GM12878 (cell line): ENCODE data around the gene SUGP1. TPM values are rescaled to one million over a fixed set of nuclear protein-coding genes. Genes with fewer than 3 reads are reported as not detected.
"Not testable (repeated sequence)": the region's sequence is repeated elsewhere in the genome, so short reads cannot be mapped to it uniquely, and the experiment has no call there.

ENCODE experiments used
- ATAC-seq: fragments of 200-7000 bp; cut with Tn5 transposase; 3 replicates; pipeline ENCODE4 v1.9.1; 2020; ENCODE audit warnings: mild to moderate bottlenecking, moderate library complexity
- BruUV-seq: library from RNA; stranded (reverse); fragments of 400-500 nt; replicated peaks from 2 replicates; lab custom pipeline; 2021; lab: Mats Ljungman, UMichigan
- CTCF ChIA-PET: fragments of 300-600 bp; sonication (Branson Sonifier 250); formaldehyde crosslinking; extraction: SDS; loops from one replicate; lab custom pipeline; 2021; ENCODE audit warnings: inconsistent platforms; lab: Yijun Ruan, JAX
- POLR2A ChIA-PET: fragments of 350-600 bp; formaldehyde crosslinking; extraction: SDS; loops from one replicate; lab custom pipeline; 2021; ENCODE audit warnings: inconsistent platforms; lab: Charles Lee
- RAD21 ChIA-PET: fragments of 300-600 bp; sonication (Branson Sonifier 250); formaldehyde crosslinking; loops from one replicate; lab custom pipeline; 2023; ENCODE audit warnings: antibody characterized with exemption; ENCODE audit not compliant: unreplicated experiment; lab: Charles Lee
- SMC1A ChIA-PET: fragments of 300-600 bp; sonication (Branson Sonifier 250); formaldehyde crosslinking; loops from one replicate; lab custom pipeline; 2023; ENCODE audit not compliant: unreplicated experiment, uncharacterized antibody; lab: Charles Lee
- DNase-seq: peaks from one replicate; pipeline ENCODE4 v3.0.0-alpha.2; 2011; ENCODE audit warnings: low read depth, low spot score
- FAIRE-seq: peaks from 3 replicates; lab custom pipeline; 2011; peaks lifted over from hg19 to GRCh38; lab: Jason Lieb, UNC
- H2AFZ ChIP-seq: 2 replicates; pipeline ENCODE4 v1.6.0; 2011; ENCODE audit warnings: low read depth, low read length, control low read depth; ENCODE audit not compliant: control insufficient read depth
- H3K27ac ChIP-seq: 2 replicates; pipeline ENCODE4 v1.5.1; 2011; ENCODE audit warnings: control low read depth; ENCODE audit not compliant: control insufficient read depth, insufficient read depth
- H3K27me3 ChIP-seq, 2 experiments: replicated peaks in 1 of 2; 2 replicates each; pipeline versions ENCODE4 v1.6.0 to v1.6.1; 2011; ENCODE audit warnings: low read length in 1 of 2; ENCODE audit not compliant: control insufficient read depth in 2 of 2, insufficient read depth in 2 of 2
- H3K36me3 ChIP-seq, 2 experiments: 2 replicates each; pipeline ENCODE4 v1.5.1; 2011; ENCODE audit warnings: low read length in 1 of 2; ENCODE audit not compliant: control insufficient read depth in 2 of 2, insufficient read depth in 2 of 2
- H3K4me1 ChIP-seq: 2 replicates; pipeline ENCODE4 v1.6.1; 2011; ENCODE audit warnings: mild to moderate bottlenecking, low read length, moderate library complexity, mixed read lengths; ENCODE audit not compliant: control insufficient read depth, insufficient read depth
- H3K4me2 ChIP-seq: 2 replicates; pipeline ENCODE4 v1.6.0; 2011; ENCODE audit warnings: control low read depth; ENCODE audit not compliant: control insufficient read depth, insufficient read depth
- H3K4me3 ChIP-seq: fragments of 200-600 bp; sonication (generic); 2 replicates; pipeline ENCODE4 v1.5.1; 2016
- H3K79me2 ChIP-seq: 2 replicates; pipeline ENCODE4 v1.6.0; 2011; ENCODE audit warnings: low read length; ENCODE audit not compliant: control insufficient read depth, insufficient read depth
- H3K9ac ChIP-seq: 2 replicates; pipeline ENCODE4 v1.8.0; 2011; ENCODE audit warnings: low read length, control low read depth, mixed read lengths; ENCODE audit not compliant: control insufficient read depth, insufficient read depth
- H3K9me3 ChIP-seq: replicated peaks from 3 replicates; pipeline ENCODE4 v1.5.1; 2011; ENCODE audit warnings: mild to moderate bottlenecking, low read length; ENCODE audit not compliant: control insufficient read depth, insufficient read depth
- H4K20me1 ChIP-seq: 2 replicates; pipeline ENCODE4 v1.6.0; 2011; ENCODE audit not compliant: control insufficient read depth, insufficient read depth
- CEBPB ChIP-seq, 2 experiments: fragments of 150-350 bp in 1 of 2; IDR thresholded peaks; 2 replicates each; pipeline ENCODE4 v1.6.1; 2012 to 2014; ENCODE audit warnings: low read depth in 2 of 2, low read length in 2 of 2, borderline replicate concordance in 1 of 2, inconsistent platforms in 1 of 2
- POLR2A ChIP-seq: IDR thresholded peaks from 2 replicates; pipeline ENCODE4 v1.6.1; 2011; ENCODE audit warnings: low read depth, mild to moderate bottlenecking, low read length
- WGBS: methylation state at CpG from one replicate; pipeline ENCODE4 v1.1.6; 2016; ENCODE audit warnings: low lambda C conversion rate; ENCODE audit not compliant: insufficient replicate concordance, insufficient coverage; ENCODE audit errors: missing lambda C conversion rate; 5-methylcytosine and 5-hydroxymethylcytosine counted together
- in situ Hi-C: fragments of 300-500 bp; cut with MboI; formaldehyde crosslinking; loops from 9 replicates; pipeline ENCODE4 v1.14.3; 2018; ENCODE audit warnings: mixed read lengths
- intact Hi-C: fragments of 100-400 bp; cut with micrococcal nuclease; formaldehyde crosslinking; loops from one replicate; pipeline ENCODE4 v1.14.2; 2022; ENCODE audit not compliant: unreplicated experiment
- polyA plus RNA-seq, 11 experiments: library from polyadenylated mRNA; depleted of rRNA in 4 of 11; unstranded in 6 of 11; stranded (reverse) in 5 of 11; fragments of >200 nt; fragmentation: Nextera tagmentation in 4 of 11; fragmentation: Illumina TruSeq in 1 of 11; extraction: Ambion mirVana in 4 of 11; extraction: Trizol in 1 of 11; gene quantifications; 1 replicate in 1 of 11; 2 replicates in 10 of 11; pipeline versions ENCODE4 v1.2.1 to v1.2.3, GENCODE V29; 2011 to 2016; ENCODE audit warnings: inconsistent platforms in 2 of 11, missing spikeins in 2 of 11, low read depth in 1 of 11
- total RNA-seq, 4 experiments: library from RNA; depleted of rRNA in 3 of 4; stranded (reverse); fragments of >200 nt in 3 of 4; fragmentation: Illumina TruSeq in 1 of 4; extraction: Trizol in 1 of 4; gene quantifications; 2 replicates each; pipeline versions ENCODE4 v1.2.1 to v1.2.3, GENCODE V29; 2013 to 2021

The SUGP1 gene
- total and polyA plus RNA-seq, 10 of the 15 experiments (the other 5 are each of a cell fraction or from before 2014, with no cell fraction given) = 1.6 to 70.2 (median 38.4) TPM

DNA sequence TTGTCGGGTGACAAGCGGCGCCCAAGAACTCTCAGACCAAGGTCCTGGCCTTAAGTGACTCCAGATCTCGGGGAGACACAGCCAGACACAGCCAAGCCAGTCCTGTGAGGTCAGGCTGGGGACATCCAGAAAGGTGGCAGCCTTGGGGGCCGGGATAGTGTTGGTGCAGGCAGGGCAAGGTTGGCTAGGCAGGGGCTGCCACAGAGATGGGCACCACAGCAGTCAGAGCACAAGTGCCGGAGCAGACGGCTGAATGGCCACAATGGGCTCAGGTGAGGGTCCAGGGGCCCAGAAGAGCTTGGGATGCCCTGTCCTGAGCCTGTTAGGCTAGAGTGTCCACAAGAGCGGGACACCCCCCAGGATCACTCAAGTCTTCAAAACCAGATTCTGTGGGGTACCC is 32.5 kb upstream of the SUGP1 start:
- H3K4me2 ChIP-seq = no peak overlapping the region
- no peak for TF ChIP-seq CEBPB (IDR thresholded peaks at IDR 0.05; ENCODE audit: borderline replicate concordance in 1 of 2, low read depth in 2 of 2, low read length in 2 of 2)
- no peak for TF ChIP-seq POLR2A
- ChIA-PET CTCF (no interaction called here), SMC1A (no interaction called here), POLR2A (no interaction called here), RAD21 (interaction anchor here (0.9 kb wide), 1 partner anchor 140 kb away, joined by 5 read pairs; no protein-coding TSS in a partner anchor)
- no peak overlapping the region for H3K4me3 ChIP-seq
- no peaks in the 10 kb centered on the region for H4K20me1 ChIP-seq
- no peak overlapping the region for H3K27ac ChIP-seq
- H3K4me1 ChIP-seq = no peaks in the 10 kb centered on the region
- no peak for DNase-seq
- no peak overlapping the region for H2AFZ ChIP-seq
- H3K36me3 ChIP-seq = peaks cover 16 to 21% of the 10 kb centered on the region in 2 experiments
- ATAC-seq = no peak
- intact Hi-C loops (no loop called here), in situ Hi-C loops (no loop called here)
- no peaks in the 10 kb centered on the region for H3K79me2 ChIP-seq
- H3K9ac ChIP-seq = no peak overlapping the region
- H3K9me3 ChIP-seq = no peaks in the 10 kb centered on the region
- no peak for FAIRE-seq
- no TSS peak for BruUV-seq
- H3K27me3 ChIP-seq = no peaks in the 10 kb centered on the region
- WGBS = 96% methylated on average over 8 of the region's 8 CpGs

DNA sequence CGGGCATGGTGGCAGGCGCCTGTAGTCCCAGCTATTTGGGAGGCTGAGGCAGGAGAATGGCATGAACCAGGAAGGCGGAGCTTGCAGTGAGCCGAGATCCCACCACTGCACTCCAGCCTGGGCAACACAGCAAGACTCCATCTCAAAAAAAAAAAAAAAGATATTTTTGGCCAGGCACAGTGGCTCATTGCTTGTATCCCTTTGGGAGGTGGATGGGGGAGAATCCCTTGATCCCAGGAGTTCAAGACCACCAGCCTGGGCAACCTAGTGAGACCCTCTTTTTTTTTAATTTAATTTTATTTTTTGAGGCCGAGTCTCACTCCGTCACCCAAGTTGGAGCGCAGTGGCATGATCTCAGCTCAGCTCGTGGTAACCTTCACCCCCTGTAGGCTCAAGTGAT is 30.4 kb upstream of the SUGP1 start:
- RAD21 ChIA-PET, H3K4me2 ChIP-seq, BruUV-seq, SMC1A ChIA-PET, H3K4me3 ChIP-seq, H3K9ac ChIP-seq, H2AFZ ChIP-seq, H4K20me1 ChIP-seq, H3K79me2 ChIP-seq, H3K27me3 ChIP-seq, FAIRE-seq, H3K9me3 ChIP-seq, DNase-seq, H3K4me1 ChIP-seq, ATAC-seq, in situ Hi-C loops, intact Hi-C loops, H3K27ac ChIP-seq: not testable (repeated sequence)
- WGBS = 100% methylated on average over 8 of the region's 8 CpGs
- CTCF ChIA-PET = interaction anchor here (1.4 kb wide), 1 partner anchor 12 kb away, joined by 3 read pairs; no protein-coding TSS in a partner anchor
- H3K36me3 ChIP-seq = peaks cover 20 to 21% of the 10 kb centered on the region in 2 experiments
- POLR2A ChIA-PET = interaction anchor here (0.5 to 0.6 kb wide), 2 partner anchors 58 to 164 kb away, joined by 3 read pairs; no protein-coding TSS in a partner anchor
